Measurements from ENCODE around the gene CDCA7. TPM values are rescaled to one million over a fixed set of nuclear protein-coding genes. Genes with fewer than 3 reads are reported as not detected.

Gene CDCA7
- total RNA-seq, 1 experiment from 2014 or later = 50.3 TPM

GRCh38 chr2:173407646-173408045 lies 53.0 kb downstream of the CDCA7 start:
- Histone ChIP-seq H4K8ac (replicated peaks; ENCODE audit: insufficient read length, low read depth, low read length) (no peak overlapping the region), H2BK15ac (ENCODE audit: low read depth, low read length) (no peak overlapping the region), H3K79me1 (ENCODE audit: insufficient read depth, low read depth, low read length, poor library complexity, severe bottlenecking) (no peaks in the 10 kb centered on the region), H4K20me1 (ENCODE audit: control insufficient read depth, insufficient read depth, insufficient read length) (no peaks in the 10 kb centered on the region), H3K23me2 (ENCODE audit: insufficient read length, low read depth, low read length, poor library complexity, severe bottlenecking) (no peaks in the 10 kb centered on the region), H3T11ph (ENCODE audit: low read length) (no peak overlapping the region), H2AFZ (ENCODE audit: low read length) (no peak overlapping the region), H3K9me3 (ENCODE audit: control insufficient read depth, low read depth, low read length) (no peaks in the 10 kb centered on the region), H3K27ac (ENCODE audit: insufficient read length, low read depth, low read length) (no peak overlapping the region), H4K91ac (ENCODE audit: insufficient read length, low read depth, low read length) (no peak overlapping the region), H3K23ac (ENCODE audit: insufficient read length, low read depth, low read length) (no peak overlapping the region), H3K18ac (ENCODE audit: insufficient read length, low read depth, low read length) (no peak overlapping the region), H3K4me1 (ENCODE audit: insufficient read depth, low read length) (no peaks in the 10 kb centered on the region), H2BK120ac (ENCODE audit: low read depth, low read length, poor library complexity, severe bottlenecking) (no peak overlapping the region), H3K27me3 (ENCODE audit: insufficient read depth, low read length) (no peaks in the 10 kb centered on the region), H3K14ac (ENCODE audit: insufficient read depth, low read length) (no peak overlapping the region), H2BK12ac (ENCODE audit: insufficient read length, low read depth, low read length) (no peak overlapping the region), H2BK5ac (ENCODE audit: insufficient read length, low read length) (no peak overlapping the region), H3K79me2 (ENCODE audit: insufficient read depth, low read length) (no peaks in the 10 kb centered on the region), H3K4me2 (ENCODE audit: insufficient read depth, insufficient read length, low read length) (no peak overlapping the region), H3K9ac (ENCODE audit: extremely low read depth, insufficient read length, low read length) (no peak overlapping the region), H3K56ac (ENCODE audit: insufficient read length, low read depth, low read length) (no peak overlapping the region), H4K5ac (ENCODE audit: insufficient read length, low read depth, low read length) (no peak overlapping the region), H2BK20ac (ENCODE audit: low read depth, low read length, poor library complexity, severe bottlenecking) (no peak overlapping the region), H3K4ac (ENCODE audit: low read depth, low read length) (no peak overlapping the region), H2AK5ac (ENCODE audit: insufficient read length, low read length) (no peak overlapping the region)
- peaks cover 3 to 4% of the 10 kb centered on the region in 2 experiments; a peak in 3 of 4 replicates for H3K4me1 Mint-ChIP-seq
- TF ChIP-seq CTCF (conservative IDR thresholded peaks at IDR 0.05) = no peak
- WGBS (ENCODE audit: extremely low coverage, insufficient read length, low lambda C conversion rate) = no CpG with 5 or more reads among the region's 4 CpGs
- H3K9me3 Mint-ChIP-seq = no peaks in the 10 kb centered on the region
- H3K36me3 Mint-ChIP-seq (ENCODE audit: insufficient read depth in 1 of 3, low read depth in 3 of 3) = no peaks in the 10 kb centered on the region
- no peak overlapping the region for H3K4me3 Mint-ChIP-seq
- H3K27me3 Mint-ChIP-seq (ENCODE audit: low read depth) = peaks cover 10% of the 10 kb centered on the region
- no peak overlapping the region for H3K27ac Mint-ChIP-seq
- no peak for DNase-seq

Data from H9 (cell line).